Neural progenitor cell (in vitro differentiated cells): ENCODE measurements around the gene STX16. TPM values are rescaled to one million over a fixed set of nuclear protein-coding genes. Genes with fewer than 3 reads are reported as not detected.

Experiments
- DNase-seq: peaks from one replicate; pipeline ENCODE4 v3.0.0-alpha.2; 2016; ENCODE audit warnings: low spot score
- H2AFZ ChIP-seq: fragments of 200-600 bp; sonication (generic); replicated peaks from 2 replicates; pipeline ENCODE4 v1.6.1; 2016; ENCODE audit warnings: antibody characterized with exemption
- H3F3A ChIP-seq: fragments of 200-600 bp; sonication (generic); 2 replicates; pipeline ENCODE4 v1.6.1; 2016; ENCODE audit warnings: antibody characterized with exemption, low read depth
- H3K27ac ChIP-seq: fragments of 200-600 bp; sonication (generic); 2 replicates; pipeline ENCODE4 v1.5.1; 2016; ENCODE audit warnings: mild to moderate bottlenecking
- H3K27me3 ChIP-seq: fragments of 200-600 bp; sonication (generic); 2 replicates; pipeline ENCODE4 v1.6.1; 2016; ENCODE audit warnings: mild to moderate bottlenecking, moderate library complexity
- H3K36me3 ChIP-seq: fragments of 200-600 bp; sonication (generic); 2 replicates; pipeline ENCODE4 v1.5.1; 2016
- H3K4me1 ChIP-seq: fragments of 200-600 bp; sonication (generic); 2 replicates; pipeline ENCODE4 v1.6.1; 2016; ENCODE audit warnings: mixed run types
- H3K4me2 ChIP-seq: fragments of 200-600 bp; sonication (generic); 2 replicates; pipeline ENCODE4 v1.6.1; 2016
- H3K4me3 ChIP-seq: fragments of 200-600 bp; sonication (generic); 2 replicates; pipeline ENCODE4 v1.5.1; 2016
- H3K79me2 ChIP-seq: fragments of 200-600 bp; sonication (generic); 2 replicates; pipeline ENCODE4 v1.6.1; 2016; ENCODE audit warnings: low read depth
- H3K9ac ChIP-seq: fragments of 200-600 bp; sonication (generic); 2 replicates; pipeline ENCODE4 v1.6.1; 2016
- H3K9me3 ChIP-seq: fragments of 200-600 bp; sonication (generic); 2 replicates; pipeline ENCODE4 v1.5.1; 2016; ENCODE audit warnings: low read depth
- H4K20me1 ChIP-seq: fragments of 200-600 bp; sonication (generic); 2 replicates; pipeline ENCODE4 v1.6.1; 2016; ENCODE audit warnings: low read depth
- H3K27ac Mint-ChIP-seq: 3 replicates; pipeline ENCODE4 v1.8.0; 2021; ENCODE audit warnings: mixed read lengths
- H3K27me3 Mint-ChIP-seq: 2 replicates; pipeline ENCODE4 v1.8.0; 2022; ENCODE audit warnings: low read depth, mild to moderate bottlenecking, inconsistent platforms, moderate library complexity, mixed read lengths; ENCODE audit not compliant: insufficient read depth
- H3K36me3 Mint-ChIP-seq: 3 replicates; pipeline ENCODE4 v1.8.0; 2021; ENCODE audit warnings: mixed read lengths
- H3K4me1 Mint-ChIP-seq: 3 replicates; pipeline ENCODE4 v1.8.0; 2021; ENCODE audit warnings: mixed read lengths
- H3K4me3 Mint-ChIP-seq: 3 replicates; pipeline ENCODE4 v1.8.0; 2021; ENCODE audit warnings: mild to moderate bottlenecking, moderate library complexity, mixed read lengths
- H3K9me3 Mint-ChIP-seq: 3 replicates; pipeline ENCODE4 v1.8.0; 2020; ENCODE audit warnings: mixed read lengths
- CTCF ChIP-seq: fragments of 200-600 bp; sonication (generic); IDR thresholded peaks from 2 replicates; pipeline ENCODE4 v1.5.1; 2017; ENCODE audit warnings: antibody characterized with exemption, mild to moderate bottlenecking
- EZH2 ChIP-seq: fragments of 200-600 bp; sonication (generic); IDR thresholded peaks from 2 replicates; pipeline ENCODE4 v1.6.1; 2017; ENCODE audit warnings: antibody characterized with exemption, mild to moderate bottlenecking, moderate library complexity
- EZH2phosphoT487 ChIP-seq: fragments of 200-600 bp; sonication (generic); IDR thresholded peaks from 2 replicates; pipeline ENCODE4 v1.6.1; 2017; ENCODE audit warnings: antibody characterized with exemption
- total RNA-seq: library from RNA; depleted of rRNA; stranded (reverse); fragments of >200 nt; gene quantifications from 2 replicates; pipeline ENCODE4 v1.2.3, GENCODE V29; 2015; ENCODE audit warnings: low replicate concordance

STX16 gene
- total RNA-seq, 1 donor from 2014 or later: 46.6 TPM

GRCh38 chr20:58661598-58662473 lies 10.8 kb downstream of the STX16 start:
- H3K4me2 ChIP-seq: no peak overlapping the region
- Mint-ChIP-seq H3K27me3 (no peaks in the 10 kb centered on the region), H3K9me3 (no peaks in the 10 kb centered on the region), H3K36me3 (peaks cover 1% of the 10 kb centered on the region), H3K4me1 (peaks cover 23% of the 10 kb centered on the region), H3K27ac (no peak overlapping the region), H3K4me3 (no peak overlapping the region)
- peaks cover 5% of the 10 kb centered on the region for H3F3A ChIP-seq
- DNase-seq: no peak
- peaks cover 100% of the 10 kb centered on the region for H3K79me2 ChIP-seq
- peaks cover 26% of the 10 kb centered on the region for H3K4me1 ChIP-seq
- TF ChIP-seq CTCF (no peak), EZH2 (no peak), EZH2phosphoT487 (no peak)
- H3K27me3 ChIP-seq: no peaks in the 10 kb centered on the region
- no peak overlapping the region for H3K9ac ChIP-seq
- no peak overlapping the region for H3K4me3 ChIP-seq
- H3K27ac ChIP-seq: no peak overlapping the region
- peaks cover 98% of the 10 kb centered on the region for H4K20me1 ChIP-seq
- no peaks in the 10 kb centered on the region for H3K36me3 ChIP-seq
- no peak overlapping the region for H2AFZ ChIP-seq
- H3K9me3 ChIP-seq: no peaks in the 10 kb centered on the region

DNA sequence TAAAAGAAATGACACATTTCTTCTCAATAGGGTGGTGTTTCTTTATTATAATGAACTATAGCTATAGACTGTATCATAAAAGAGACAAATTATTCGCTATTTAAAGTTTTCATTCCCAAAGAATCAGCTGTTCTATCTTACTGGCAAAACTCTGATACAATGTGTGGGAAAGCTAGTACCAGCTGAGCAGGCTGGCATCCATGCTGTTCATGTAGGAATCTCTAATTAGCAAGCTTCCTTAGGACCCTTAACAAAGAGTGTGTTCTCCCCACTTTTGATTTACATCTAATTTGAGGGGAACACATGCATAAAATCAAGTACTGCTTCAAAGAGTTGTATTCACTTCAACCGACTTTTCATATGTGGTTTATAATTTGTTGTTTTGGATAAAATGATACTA lies 13.2 kb downstream of the STX16 start:
- TF ChIP-seq EZH2 (no peak), EZH2phosphoT487 (no peak), CTCF (no peak)
- no peak overlapping the region for H3K27ac ChIP-seq
- H3F3A ChIP-seq: peaks cover 27% of the 10 kb centered on the region
- no peaks in the 10 kb centered on the region for H3K9me3 ChIP-seq
- peaks cover 92% of the 10 kb centered on the region for H4K20me1 ChIP-seq
- no peak overlapping the region for H3K9ac ChIP-seq
- DNase-seq: no peak
- H3K79me2 ChIP-seq: peaks cover 90% of the 10 kb centered on the region
- Mint-ChIP-seq H3K4me3 (no peak overlapping the region), H3K36me3 (peaks cover 8% of the 10 kb centered on the region), H3K27ac (no peak overlapping the region), H3K9me3 (no peaks in the 10 kb centered on the region), H3K27me3 (no peaks in the 10 kb centered on the region), H3K4me1 (peaks cover 13% of the 10 kb centered on the region)
- H3K27me3 ChIP-seq: no peaks in the 10 kb centered on the region
- H3K4me2 ChIP-seq: no peak overlapping the region
- peaks cover 9% of the 10 kb centered on the region for H3K4me1 ChIP-seq
- no peak overlapping the region for H3K4me3 ChIP-seq
- no peaks in the 10 kb centered on the region for H3K36me3 ChIP-seq
- no peak overlapping the region for H2AFZ ChIP-seq

DNA sequence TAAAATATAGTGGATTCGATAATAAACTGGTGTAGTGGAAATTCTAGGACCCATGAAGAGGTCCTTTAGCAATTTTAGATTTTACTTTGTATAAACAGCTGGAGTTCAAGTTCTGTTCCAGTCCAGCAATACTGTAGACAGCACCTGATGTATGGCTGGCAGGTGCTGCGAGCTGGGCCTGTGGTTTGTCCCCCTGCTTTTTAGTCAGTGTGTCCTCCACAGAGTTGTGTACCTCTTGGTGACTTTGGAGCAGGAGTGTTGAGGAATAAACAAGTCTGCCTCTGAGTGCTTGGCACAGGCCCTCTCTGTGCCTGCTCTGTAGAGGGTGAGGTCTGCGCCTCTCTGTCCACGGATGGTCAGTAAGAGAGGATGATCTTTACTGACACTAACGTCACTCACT lies 13.8 kb downstream of the STX16 start:
- Histone ChIP-seq H3K4me1 (peaks cover 12% of the 10 kb centered on the region), H2AFZ (no peak overlapping the region), H3K36me3 (no peaks in the 10 kb centered on the region), H3K27ac (no peak overlapping the region), H4K20me1 (peaks cover 92% of the 10 kb centered on the region), H3F3A (peaks cover 33% of the 10 kb centered on the region), H3K9me3 (no peaks in the 10 kb centered on the region), H3K27me3 (no peaks in the 10 kb centered on the region), H3K9ac (no peak overlapping the region), H3K4me3 (no peak overlapping the region), H3K79me2 (peaks cover 90% of the 10 kb centered on the region), H3K4me2 (no peak overlapping the region)
- DNase-seq: no peak
- TF ChIP-seq EZH2 (no peak), CTCF (no peak)
- no peaks in the 10 kb centered on the region for H3K9me3 Mint-ChIP-seq
- peaks cover 8% of the 10 kb centered on the region for H3K36me3 Mint-ChIP-seq
- no peaks in the 10 kb centered on the region for H3K27me3 Mint-ChIP-seq
- peaks cover 12% of the 10 kb centered on the region for H3K4me1 Mint-ChIP-seq
- H3K27ac Mint-ChIP-seq: no peak overlapping the region
- no peak overlapping the region for H3K4me3 Mint-ChIP-seq
